Epithelial cell of esophagus (primary cell): ENCODE data around the gene PTPRO.

Experiments
- DNase-seq: peaks from one replicate; pipeline ENCODE4 v3.0.0; 2010; ENCODE audit warnings: low read depth
- H3K4me3 ChIP-seq: 2 replicates; pipeline ENCODE4 v1.5.1; 2011; ENCODE audit warnings: mild to moderate bottlenecking, low read length, control low read depth
- TF ChIP-seq, protein P1 (sequence below): IDR thresholded peaks from 2 replicates; pipeline ENCODE4 v1.5.1; 2011; ENCODE audit warnings: low read depth, mild to moderate bottlenecking, low read length, control low read depth, inconsistent platforms; ENCODE audit not compliant: insufficient read depth; ENCODE audit errors: missing control alignments

The PTPRO gene

DNA sequence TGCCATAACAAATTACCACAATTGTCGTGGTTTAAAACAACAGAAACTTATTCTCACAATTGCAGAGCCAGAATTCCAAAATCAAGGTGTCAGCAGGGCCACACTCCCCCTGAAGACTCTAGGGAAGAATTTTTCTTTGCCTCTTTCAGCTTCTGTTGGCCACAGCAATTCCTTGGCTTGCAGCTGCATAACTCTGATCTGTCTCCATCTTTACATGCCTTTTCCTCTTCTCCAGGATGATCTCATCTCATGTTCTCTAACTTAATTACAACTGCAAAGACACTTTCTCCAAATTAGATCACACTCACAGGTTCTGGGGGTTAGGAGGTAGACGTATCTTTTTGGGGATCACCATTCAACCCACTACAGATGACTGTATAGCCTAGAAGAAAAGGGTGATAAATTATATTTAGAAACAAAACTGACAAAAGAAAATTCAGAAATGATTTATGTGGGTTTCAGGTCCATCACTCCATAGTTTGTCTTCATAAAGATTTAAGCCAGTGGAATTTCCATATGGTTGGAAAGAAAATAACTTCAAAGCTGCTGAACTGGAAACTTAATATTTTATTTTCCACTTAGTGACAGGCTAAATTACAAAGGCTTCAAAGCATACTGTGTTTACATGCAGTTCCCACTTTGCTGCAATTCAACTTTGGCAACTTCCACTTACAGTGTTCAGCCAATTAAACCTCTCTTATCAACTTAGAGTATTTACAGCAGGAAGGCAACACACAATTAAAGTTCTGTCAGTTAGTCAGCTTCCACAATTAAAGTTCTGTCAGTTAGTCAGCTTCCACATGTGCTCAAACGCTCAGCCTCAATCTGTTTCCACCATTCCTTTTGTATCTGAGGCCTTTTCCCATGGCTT, 253.6 kb downstream of the PTPRO start:
- DNase-seq = no peak
- no peak overlapping the region for H3K4me3 ChIP-seq
- TF ChIP-seq, protein P1, sequence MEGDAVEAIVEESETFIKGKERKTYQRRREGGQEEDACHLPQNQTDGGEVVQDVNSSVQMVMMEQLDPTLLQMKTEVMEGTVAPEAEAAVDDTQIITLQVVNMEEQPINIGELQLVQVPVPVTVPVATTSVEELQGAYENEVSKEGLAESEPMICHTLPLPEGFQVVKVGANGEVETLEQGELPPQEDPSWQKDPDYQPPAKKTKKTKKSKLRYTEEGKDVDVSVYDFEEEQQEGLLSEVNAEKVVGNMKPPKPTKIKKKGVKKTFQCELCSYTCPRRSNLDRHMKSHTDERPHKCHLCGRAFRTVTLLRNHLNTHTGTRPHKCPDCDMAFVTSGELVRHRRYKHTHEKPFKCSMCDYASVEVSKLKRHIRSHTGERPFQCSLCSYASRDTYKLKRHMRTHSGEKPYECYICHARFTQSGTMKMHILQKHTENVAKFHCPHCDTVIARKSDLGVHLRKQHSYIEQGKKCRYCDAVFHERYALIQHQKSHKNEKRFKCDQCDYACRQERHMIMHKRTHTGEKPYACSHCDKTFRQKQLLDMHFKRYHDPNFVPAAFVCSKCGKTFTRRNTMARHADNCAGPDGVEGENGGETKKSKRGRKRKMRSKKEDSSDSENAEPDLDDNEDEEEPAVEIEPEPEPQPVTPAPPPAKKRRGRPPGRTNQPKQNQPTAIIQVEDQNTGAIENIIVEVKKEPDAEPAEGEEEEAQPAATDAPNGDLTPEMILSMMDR = no peak

DNA sequence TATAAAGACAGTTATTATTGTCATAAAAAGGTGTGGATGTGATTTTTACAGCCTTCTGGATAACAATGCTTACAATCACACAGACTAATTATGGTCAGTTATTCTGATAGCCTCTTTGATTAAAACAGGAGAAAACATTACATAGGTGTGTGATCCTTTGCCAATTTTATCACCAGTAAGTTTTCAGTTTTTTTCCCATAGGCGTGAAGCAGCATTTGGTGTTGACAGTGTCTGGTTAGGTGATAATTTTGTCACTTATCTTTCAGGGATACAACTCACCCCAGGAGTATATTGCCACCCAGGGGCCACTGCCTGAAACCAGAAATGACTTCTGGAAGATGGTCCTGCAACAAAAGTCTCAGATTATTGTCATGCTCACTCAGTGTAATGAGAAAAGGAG, 258.1 kb downstream of the PTPRO start:
- H3K4me3 ChIP-seq = no peak overlapping the region
- TF ChIP-seq, protein P1 = no peak
- DNase-seq = no peak

DNA sequence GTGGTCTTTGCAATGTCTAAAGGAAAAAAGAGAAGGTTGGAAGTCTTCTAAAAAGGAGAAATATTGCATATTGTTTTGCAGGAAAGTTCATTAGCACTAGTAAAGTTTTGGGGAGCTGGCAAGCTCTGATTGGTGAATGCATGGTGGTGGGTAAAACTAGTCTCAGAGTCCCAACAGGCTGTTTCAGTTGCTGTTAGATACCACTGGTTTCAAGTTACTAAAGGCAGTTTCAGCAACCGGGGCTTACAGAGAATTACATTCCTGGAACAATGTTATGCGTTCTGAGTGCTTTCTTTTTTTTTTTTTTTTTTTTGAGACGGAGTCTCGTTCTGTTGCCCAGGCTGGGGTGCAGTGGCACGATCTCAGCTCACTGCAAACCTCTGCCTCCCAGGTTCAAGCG, 258.7 kb downstream of the PTPRO start:
- no peak overlapping the region for H3K4me3 ChIP-seq
- DNase-seq = no peak
- TF ChIP-seq, protein P1 = no peak

DNA sequence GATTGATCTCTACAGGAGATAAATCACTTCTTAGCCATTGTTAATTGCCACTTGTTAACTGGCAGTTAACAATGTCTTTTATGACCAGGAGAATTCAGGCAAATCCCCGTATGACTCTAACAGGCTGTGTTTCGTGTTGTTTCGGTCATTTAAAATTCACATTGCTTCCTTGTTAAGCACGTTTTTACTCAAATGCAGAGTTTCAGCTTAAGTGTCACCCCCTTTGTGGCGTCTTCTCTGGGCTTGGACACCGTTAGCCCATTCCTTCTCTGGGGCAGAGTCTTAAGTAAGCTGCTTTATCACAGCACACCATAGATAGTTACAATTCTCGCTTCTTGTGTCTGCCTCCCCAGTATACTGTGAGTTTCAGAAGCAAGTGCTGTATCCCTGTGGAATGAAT, 261.5 kb downstream of the PTPRO start:
- DNase-seq = no peak
- H3K4me3 ChIP-seq = no peak overlapping the region
- TF ChIP-seq, protein P1 = no peak

DNA sequence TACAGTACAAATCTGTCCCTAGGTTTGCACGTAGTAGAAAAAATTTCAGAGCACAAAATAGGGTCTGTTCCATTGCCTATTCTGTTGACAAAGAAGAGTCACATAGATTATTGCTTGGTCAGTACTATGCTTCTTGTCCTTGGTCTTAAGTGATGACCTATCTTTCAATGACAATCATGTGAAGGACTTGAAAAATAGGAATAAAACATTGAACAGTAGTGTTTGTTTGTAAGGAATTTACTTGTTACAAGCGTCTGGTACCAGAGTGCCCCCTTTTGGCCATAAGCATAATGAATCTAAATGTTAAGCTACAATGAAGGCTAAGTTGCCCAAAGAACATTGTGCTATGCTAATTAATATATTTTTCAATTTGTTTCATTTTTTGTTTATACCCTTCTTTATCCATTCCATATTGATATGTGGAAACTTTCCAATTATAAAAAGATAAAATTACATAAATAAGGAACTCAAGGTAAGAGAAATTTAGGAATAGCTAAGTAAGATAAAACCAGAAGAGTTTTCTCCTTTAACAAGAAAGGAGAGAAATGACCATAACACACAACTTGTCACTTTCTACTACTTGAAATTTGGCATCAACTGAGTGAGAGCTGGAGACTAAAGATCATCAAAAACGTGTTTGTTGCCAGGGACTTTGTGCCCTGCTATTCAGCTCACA, 262.2 kb downstream of the PTPRO start:
- DNase-seq = peak; percentile 80
- H3K4me3 ChIP-seq = no peak overlapping the region
- TF ChIP-seq, protein P1 = peak; percentile 68

DNA sequence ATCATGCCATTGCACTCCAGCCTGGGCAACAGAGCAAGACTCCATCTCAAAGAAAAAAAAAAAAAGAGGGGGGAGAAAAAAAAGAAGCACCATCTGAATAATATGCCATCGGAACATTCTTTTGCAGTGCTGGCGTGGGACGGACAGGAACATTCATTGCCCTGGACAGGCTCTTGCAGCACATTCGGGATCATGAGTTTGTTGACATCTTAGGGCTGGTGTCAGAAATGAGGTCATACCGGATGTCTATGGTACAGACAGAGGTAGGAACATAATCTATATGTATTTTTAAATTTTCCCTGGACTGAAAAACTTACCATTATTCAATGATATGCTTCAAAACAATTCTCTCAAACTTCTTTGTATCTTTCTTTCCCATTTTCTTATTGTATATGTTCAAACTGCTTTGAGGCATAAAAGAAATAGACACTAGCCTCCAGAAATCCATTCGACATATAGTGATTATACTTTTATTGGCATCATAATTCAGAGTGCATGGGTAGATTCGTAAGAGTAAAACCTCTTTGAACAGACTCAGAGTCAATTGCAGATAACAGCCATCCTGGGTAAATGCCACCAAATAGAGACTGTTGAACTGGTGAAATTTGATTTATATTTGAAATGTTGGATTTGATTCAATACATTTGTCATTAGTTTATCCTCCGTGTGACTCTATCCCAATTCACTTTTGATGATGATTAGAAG, 267.2 kb downstream of the PTPRO start:
- TF ChIP-seq, protein P1 = no peak
- H3K4me3 ChIP-seq = no peak overlapping the region
- DNase-seq = no peak
